PC-9 (cell line): ENCODE data around the gene EIF2AK2. TPM values are rescaled to one million over a fixed set of nuclear protein-coding genes. Genes with fewer than 3 reads are reported as not detected.
"Not testable (repeated sequence)": the region's sequence is repeated elsewhere in the genome, so short reads cannot be mapped to it uniquely, and the experiment has no call there.

Experiments used
- BruUV-seq: library from RNA; stranded (reverse); fragments of 400-500 nt; replicated peaks from 2 replicates; lab custom pipeline; 2021; lab: Mats Ljungman, UMichigan
- CTCF ChIA-PET: fragments of 300-600 bp; sonication (Branson Sonifier 250); formaldehyde crosslinking; loops from one replicate; lab custom pipeline; 2022; ENCODE audit warnings: antibody characterized with exemption; lab: Charles Lee
- POLR2A ChIA-PET: fragments of 300-600 bp; sonication (Branson Sonifier 250); formaldehyde crosslinking; loops from one replicate; lab custom pipeline; 2022; ENCODE audit warnings: antibody characterized with exemption; ENCODE audit not compliant: unreplicated experiment; lab: Charles Lee
- DNase-seq, 2 experiments: peaks; one replicate each; pipeline versions ENCODE4 v3.0.0 to v3.0.0-alpha.2; 2015 to 2022; ENCODE audit warnings: mixed read lengths in 1 of 2
- H2AFZ ChIP-seq: fragments of 200-600 bp; sonication (generic); 2 replicates; pipeline ENCODE4 v1.8.1; 2017; ENCODE audit warnings: antibody characterized with exemption
- H3F3A ChIP-seq: fragments of 200-600 bp; sonication (generic); 2 replicates; pipeline ENCODE4 v1.8.1; 2017; ENCODE audit warnings: antibody characterized with exemption, mild to moderate bottlenecking, low read depth; ENCODE audit not compliant: insufficient read depth
- H3K27ac ChIP-seq: fragments of 200-600 bp; sonication (generic); 2 replicates; pipeline ENCODE4 v1.6.1; 2016; ENCODE audit warnings: mixed run types
- H3K27me3 ChIP-seq: fragments of 200-600 bp; sonication (generic); 2 replicates; pipeline ENCODE4 v1.6.1; 2016; ENCODE audit warnings: low read depth, mixed run types; ENCODE audit not compliant: insufficient read depth
- H3K36me3 ChIP-seq: fragments of 200-600 bp; sonication (generic); 2 replicates; pipeline ENCODE4 v1.6.1; 2016; ENCODE audit warnings: low read depth, mixed run types
- H3K4me1 ChIP-seq: fragments of 200-600 bp; sonication (generic); replicated peaks from 2 replicates; pipeline ENCODE4 v1.6.1; 2016; ENCODE audit warnings: mixed run types; ENCODE audit not compliant: insufficient read depth
- H3K4me2 ChIP-seq: fragments of 200-600 bp; sonication (generic); 2 replicates; pipeline ENCODE4 v1.6.1; 2017; ENCODE audit warnings: mixed run types
- H3K4me3 ChIP-seq: fragments of 200-600 bp; sonication (generic); 2 replicates; pipeline ENCODE4 v1.6.1; 2016; ENCODE audit warnings: mixed run types
- H3K79me2 ChIP-seq: fragments of 200-600 bp; sonication (generic); 2 replicates; pipeline ENCODE4 v1.6.1; 2017; ENCODE audit warnings: low read depth, mixed run types
- H3K9me2 ChIP-seq: fragments of 200-600 bp; sonication (generic); 2 replicates; pipeline ENCODE4 v1.8.1; 2017; ENCODE audit warnings: mild to moderate bottlenecking; ENCODE audit not compliant: insufficient read depth
- H3K9me3 ChIP-seq: fragments of 200-600 bp; sonication (generic); 2 replicates; pipeline ENCODE4 v1.8.1; 2016; ENCODE audit warnings: low read depth; ENCODE audit not compliant: insufficient read depth
- H4K20me1 ChIP-seq: fragments of 200-600 bp; sonication (generic); 2 replicates; pipeline ENCODE4 v1.8.1; 2017; ENCODE audit not compliant: insufficient read depth
- EZH2 ChIP-seq: fragments of 200-600 bp; sonication (generic); IDR thresholded peaks from 2 replicates; pipeline ENCODE4 v1.8.0; 2017; ENCODE audit warnings: antibody characterized with exemption, low read depth
- intact Hi-C: fragments of 100-400 bp; cut with micrococcal nuclease; formaldehyde crosslinking; loops from one replicate; pipeline ENCODE4 v1.10.0; 2022; ENCODE audit not compliant: unreplicated experiment
- total RNA-seq: library from RNA; stranded (reverse); gene quantifications from 2 replicates; pipeline ENCODE4 v1.2.3, GENCODE V29; 2021
- TF ChIP-seq, protein P1 (sequence below): fragments of 200-600 bp; sonication (generic); conservative IDR thresholded peaks from 2 replicates; pipeline ENCODE4 v1.6.1; 2017; ENCODE audit warnings: mixed run types, antibody characterized with exemption, mild to moderate bottlenecking, moderate library complexity

Gene EIF2AK2
- total RNA-seq, 1 experiment from 2014 or later, result 61.2 TPM

DNA sequence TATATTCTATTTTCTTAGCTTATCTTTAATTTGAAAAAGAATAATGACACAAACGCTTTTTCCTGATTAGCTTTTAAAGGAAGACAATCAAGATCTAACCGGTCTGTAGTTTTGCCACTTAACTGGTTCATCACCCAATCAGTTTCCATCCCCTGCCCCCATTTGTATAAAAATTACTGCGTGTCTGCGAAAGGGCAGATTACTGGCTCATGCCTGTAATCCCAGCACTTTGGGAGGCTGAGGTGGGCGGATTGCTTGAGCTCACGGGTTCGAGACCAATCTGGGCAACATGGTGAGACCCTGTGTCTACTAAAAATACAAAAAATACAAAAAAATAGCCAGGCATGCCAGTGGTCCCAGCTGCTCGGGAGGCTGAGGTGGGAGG is 41.9 kb upstream of the EIF2AK2 start:
- H3K27me3 ChIP-seq, result no peaks in the 10 kb centered on the region
- no peak for TF ChIP-seq EZH2
- TF ChIP-seq, protein P1, sequence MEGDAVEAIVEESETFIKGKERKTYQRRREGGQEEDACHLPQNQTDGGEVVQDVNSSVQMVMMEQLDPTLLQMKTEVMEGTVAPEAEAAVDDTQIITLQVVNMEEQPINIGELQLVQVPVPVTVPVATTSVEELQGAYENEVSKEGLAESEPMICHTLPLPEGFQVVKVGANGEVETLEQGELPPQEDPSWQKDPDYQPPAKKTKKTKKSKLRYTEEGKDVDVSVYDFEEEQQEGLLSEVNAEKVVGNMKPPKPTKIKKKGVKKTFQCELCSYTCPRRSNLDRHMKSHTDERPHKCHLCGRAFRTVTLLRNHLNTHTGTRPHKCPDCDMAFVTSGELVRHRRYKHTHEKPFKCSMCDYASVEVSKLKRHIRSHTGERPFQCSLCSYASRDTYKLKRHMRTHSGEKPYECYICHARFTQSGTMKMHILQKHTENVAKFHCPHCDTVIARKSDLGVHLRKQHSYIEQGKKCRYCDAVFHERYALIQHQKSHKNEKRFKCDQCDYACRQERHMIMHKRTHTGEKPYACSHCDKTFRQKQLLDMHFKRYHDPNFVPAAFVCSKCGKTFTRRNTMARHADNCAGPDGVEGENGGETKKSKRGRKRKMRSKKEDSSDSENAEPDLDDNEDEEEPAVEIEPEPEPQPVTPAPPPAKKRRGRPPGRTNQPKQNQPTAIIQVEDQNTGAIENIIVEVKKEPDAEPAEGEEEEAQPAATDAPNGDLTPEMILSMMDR, result no peak
- 0 out of 2 replicates have a peak, but pooled peaks cover 4% of the 10 kb centered on the region for H4K20me1 ChIP-seq
- H3K9me3 ChIP-seq, result peaks cover 6% of the 10 kb centered on the region
- peaks cover 31% of the 10 kb centered on the region; the same call in 1 of the 2 replicates for H3F3A ChIP-seq
- ChIA-PET POLR2A (no interaction called here), CTCF (no interaction called here)
- H3K4me1 ChIP-seq, result peaks cover 16% of the 10 kb centered on the region
- H3K4me2 ChIP-seq, result no peak overlapping the region
- no peak overlapping the region for H3K4me3 ChIP-seq
- peaks cover 28% of the 10 kb centered on the region for H3K36me3 ChIP-seq
- no peak overlapping the region for H2AFZ ChIP-seq
- no TSS peak for BruUV-seq
- no peak overlapping the region for H3K27ac ChIP-seq
- intact Hi-C loops, result loop anchor here (2.0 kb wide), 1 partner anchor 18 kb away; no protein-coding TSS in a partner anchor
- no peaks in the 10 kb centered on the region for H3K9me2 ChIP-seq
- no peak for DNase-seq
- H3K79me2 ChIP-seq, result peaks cover 32% of the 10 kb centered on the region

DNA sequence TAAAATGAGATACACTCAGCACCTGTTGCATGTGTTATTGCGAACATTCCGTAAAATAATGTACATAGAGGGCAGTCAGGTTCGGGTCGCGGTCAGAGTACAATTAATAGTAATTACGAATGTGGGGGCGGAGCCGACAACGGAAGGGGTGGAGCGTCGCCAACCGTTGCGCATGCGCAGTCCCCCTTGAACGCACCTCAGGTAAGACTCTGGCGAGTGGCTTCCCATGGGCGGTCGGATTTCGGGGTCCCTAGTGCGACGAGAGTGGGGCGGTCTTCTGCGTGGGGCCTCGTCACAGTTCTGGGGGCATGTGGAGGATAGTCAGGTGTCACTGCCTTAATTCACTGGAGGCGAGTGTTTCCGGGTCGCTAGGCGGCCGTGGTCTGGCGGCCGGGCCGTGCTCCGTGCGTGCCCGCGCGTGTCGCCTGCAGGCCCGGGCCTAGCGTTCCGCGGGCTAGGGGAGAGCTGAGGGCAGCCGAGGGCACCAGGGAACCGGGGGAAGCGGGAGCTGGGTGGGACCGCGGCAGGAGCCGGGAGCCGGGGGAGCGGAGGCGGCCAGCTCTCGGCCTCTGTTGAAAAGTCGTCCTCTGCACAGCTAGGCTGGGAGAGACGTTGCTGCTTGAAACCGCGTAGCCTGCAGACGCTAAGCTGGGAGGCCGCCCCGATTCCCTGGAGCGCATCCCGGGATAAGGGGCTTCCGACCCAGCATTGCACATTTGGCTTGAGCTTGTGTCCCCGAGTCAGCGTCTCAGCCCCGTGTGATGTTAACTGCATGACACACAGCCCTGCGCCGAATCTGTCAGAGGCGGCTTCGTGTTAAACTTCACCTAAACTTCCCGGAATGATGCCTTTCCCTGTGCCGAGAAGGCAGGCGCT is 39.8 kb upstream of the EIF2AK2 start, which contains the start of gene CEBPZOS:
Gene CEBPZOS, plus strand, starts transcription at position 177 of the 876 bp plus-strand sequence. CDS start 3,209 bp downstream, outside the sequence.
- POLR2A ChIA-PET, result interaction anchor here (0.5 to 0.6 kb wide), 3 partner anchors 32 to 1075 kb away, joined by 3 to 6 read pairs (median 3); partner anchors contain the start of gene EIF2AK2
- peak within 1 kb of the TSS; percentile 65 for H3K4me3 ChIP-seq
- peak within 1 kb of the TSS; percentile 41 for H3K27ac ChIP-seq
- H4K20me1 ChIP-seq, result 0 out of 2 replicates have a peak, but pooled peaks cover 4% of the 10 kb centered on the region
- peaks cover 16% of the 10 kb centered on the region for H3K4me1 ChIP-seq
- no peaks in the 10 kb centered on the region; the same call in 1 of the 2 replicates for H3K9me3 ChIP-seq
- H3F3A ChIP-seq, result peaks cover 17% of the 10 kb centered on the region; the same call in 1 of the 2 replicates
- peak within 1 kb of the TSS; percentile 99 for H3K4me2 ChIP-seq
- intact Hi-C loops, result loop anchor here (2.0 kb wide), 1 partner anchor 40 kb away; the partner anchor contains the start of gene EIF2AK2
- peak; percentile 69 to 78 for DNase-seq
- peak within 1 kb of the TSS; percentile 77 for H2AFZ ChIP-seq
- TF ChIP-seq, protein P1, result no peak
- no peak for TF ChIP-seq EZH2
- CTCF ChIA-PET, result no interaction called here
- peaks cover 28% of the 10 kb centered on the region for H3K79me2 ChIP-seq
- peaks cover 13% of the 10 kb centered on the region; the same call in 1 of the 2 replicates for H3K36me3 ChIP-seq
- H3K27me3 ChIP-seq, result no peaks in the 10 kb centered on the region
- BruUV-seq, result no TSS peak
- no peaks in the 10 kb centered on the region for H3K9me2 ChIP-seq

GRCh38 chr2:37195862-37196319 is 39.1 kb upstream of the EIF2AK2 start:
- H3K27ac ChIP-seq, result not testable (repeated sequence)

More at GRCh38 chr2:37195862-37196319, 39.1 kb upstream of the EIF2AK2 start:
- Histone ChIP-seq H3K4me3 (peak overlapping the region; percentile 65), H3F3A (peaks cover 10% of the 10 kb centered on the region; the same call in 1 of the 2 replicates), H3K79me2 (peaks cover 28% of the 10 kb centered on the region), H3K4me1 (peaks cover 16% of the 10 kb centered on the region), H2AFZ (peak overlapping the region; percentile 77), H3K4me2 (peak overlapping the region; percentile 99)
- intact Hi-C loops, result loop anchor here (2.0 kb wide), 1 partner anchor 39 kb away; the partner anchor contains the start of gene EIF2AK2
- not testable (repeated sequence) for H3K27me3 ChIP-seq, H4K20me1 ChIP-seq, H3K9me2 ChIP-seq, DNase-seq, H3K9me3 ChIP-seq, BruUV-seq, H3K36me3 ChIP-seq
- ChIA-PET POLR2A (interaction anchor here (0.6 kb wide), 2 partner anchors 39 to 983 kb away, joined by 3 to 4 read pairs; partner anchors contain the start of gene EIF2AK2), CTCF (interaction anchor here (0.6 kb wide), 1 partner anchor 1822 kb away, joined by 3 read pairs; no protein-coding TSS in a partner anchor)
